H1 (cell line): ENCODE data around the gene LBX2. TPM values are rescaled to one million over a fixed set of nuclear protein-coding genes. Genes with fewer than 3 reads are reported as not detected.
A peak's percentile ranks its signal among the peaks of the same experiment; 100 is the strongest.

ENCODE experiments used
- CTCF ChIA-PET: fragments of 300-600 bp; sonication (Branson Sonifier 250); formaldehyde crosslinking; loops from one replicate; lab custom pipeline; 2021; ENCODE audit not compliant: partially characterized antibody; lab: Charles Lee
- POLR2A ChIA-PET: fragments of 300-600 bp; sonication (Branson Sonifier 250); formaldehyde crosslinking; loops from one replicate; lab custom pipeline; 2021; ENCODE audit warnings: inconsistent platforms; ENCODE audit not compliant: partially characterized antibody; lab: Charles Lee
- DNase-seq, 2 experiments: peaks; one replicate each; pipeline versions ENCODE4 v3.0.0 to v3.0.0-alpha.2; 2010 to 2022; ENCODE audit warnings: low spot score in 2 of 2, low read depth in 1 of 2, mixed read lengths in 1 of 2
- FAIRE-seq: peaks from 2 replicates; lab custom pipeline; 2011; peaks lifted over from hg19 to GRCh38; lab: Jason Lieb, UNC
- H2AFZ ChIP-seq: 2 replicates; pipeline ENCODE4 v1.8.1; 2012; ENCODE audit warnings: low read length, inconsistent platforms
- H2AK5ac ChIP-seq: 2 replicates; pipeline ENCODE4 v1.6.1; 2013; ENCODE audit warnings: low read depth, low read length
- H2BK120ac ChIP-seq: replicated peaks from 2 replicates; pipeline ENCODE3; 2013; ENCODE audit warnings: low read depth, low read length, inconsistent platforms
- H2BK12ac ChIP-seq: 2 replicates; pipeline ENCODE4 v1.6.1; 2013; ENCODE audit warnings: low read depth, low read length
- H2BK15ac ChIP-seq: 2 replicates; pipeline ENCODE4 v1.6.1; 2013; ENCODE audit warnings: low read length
- H2BK20ac ChIP-seq: 2 replicates; pipeline ENCODE4 v1.6.1; 2013; ENCODE audit warnings: low read length
- H2BK5ac ChIP-seq: 2 replicates; pipeline ENCODE4 v1.6.1; 2013; ENCODE audit warnings: low read depth, low read length
- H3K14ac ChIP-seq: 2 replicates; pipeline ENCODE4 v1.6.1; 2013; ENCODE audit warnings: inconsistent platforms; ENCODE audit not compliant: insufficient read length
- H3K18ac ChIP-seq: 2 replicates; pipeline ENCODE4 v1.6.1; 2013; ENCODE audit warnings: low read length; ENCODE audit errors: extremely low read depth
- H3K23ac ChIP-seq: 2 replicates; pipeline ENCODE4 v1.6.1; 2013; ENCODE audit warnings: inconsistent platforms; ENCODE audit not compliant: insufficient read length
- H3K23me2 ChIP-seq: 2 replicates; pipeline ENCODE4 v1.6.1; 2013; ENCODE audit warnings: low read depth, low read length
- H3K27ac ChIP-seq: 2 replicates; pipeline ENCODE4 v1.6.1; 2011; ENCODE audit warnings: low read depth, low read length, inconsistent platforms
- H3K27me3 ChIP-seq, 4 experiments: replicated peaks in 1 of 4; 1 replicate in 1 of 4; 2 replicates in 3 of 4; pipeline versions ENCODE4 v1.6.1 to v1.8.1; 2011 to 2013; ENCODE audit warnings: low read length in 3 of 4, mild to moderate bottlenecking in 3 of 4, inconsistent platforms in 2 of 4, mixed read lengths in 2 of 4, moderate library complexity in 1 of 4; ENCODE audit not compliant: control insufficient read depth in 3 of 4, insufficient read depth in 3 of 4; ENCODE audit errors: extremely low read depth in 1 of 4
- H3K36me3 ChIP-seq, 4 experiments: 2 replicates each; pipeline versions ENCODE4 v1.6.1 to v1.8.1; 2011 to 2013; ENCODE audit warnings: mild to moderate bottlenecking in 4 of 4, low read length in 3 of 4, moderate library complexity in 2 of 4, control low read depth in 1 of 4, inconsistent platforms in 1 of 4; ENCODE audit not compliant: insufficient read depth in 4 of 4, control insufficient read depth in 2 of 4
- H3K4ac ChIP-seq: replicated peaks from 2 replicates; pipeline ENCODE3; 2013; ENCODE audit warnings: low read length, low read depth, mixed read lengths, inconsistent platforms; ENCODE audit not compliant: insufficient read length
- H3K4me1 ChIP-seq, 4 experiments: replicated peaks in 1 of 4; 1 replicate in 1 of 4; 2 replicates in 3 of 4; pipeline versions ENCODE4 v1.6.1 to v1.8.1; 2011 to 2013; ENCODE audit warnings: low read length in 3 of 4, inconsistent platforms in 2 of 4, mixed read lengths in 1 of 4; ENCODE audit not compliant: insufficient read depth in 4 of 4, control insufficient read depth in 3 of 4
- H3K4me2 ChIP-seq, 2 experiments: 2 replicates each; pipeline versions ENCODE4 v1.6.1 to v1.8.1; 2011 to 2013; ENCODE audit warnings: low read depth in 2 of 2, low read length in 2 of 2, control low read depth in 1 of 2, inconsistent platforms in 1 of 2, mild to moderate bottlenecking in 1 of 2; ENCODE audit not compliant: insufficient read depth in 1 of 2
- H3K4me3 ChIP-seq, 4 experiments: fragments of 200-600, 300-600 bp in 1 of 4; sonication (generic), shearing (Covaris generic), sonication (Bioruptor Twin) in 1 of 4; 2 replicates each; pipeline versions ENCODE4 v1.5.1 to v1.8.1; 2011 to 2016; ENCODE audit warnings: low read length in 4 of 4, low read depth in 3 of 4, control low read depth in 2 of 4, inconsistent platforms in 2 of 4, mild to moderate bottlenecking in 2 of 4, mixed read lengths in 1 of 4, moderate library complexity in 1 of 4; ENCODE audit not compliant: insufficient read depth in 2 of 4; ENCODE audit errors: extremely low read depth in 1 of 4
- H3K56ac ChIP-seq: replicated peaks from 2 replicates; pipeline ENCODE3; 2013; ENCODE audit warnings: low read depth, mild to moderate bottlenecking, mixed read lengths, low read length, inconsistent platforms; ENCODE audit not compliant: insufficient read length
- H3K79me1 ChIP-seq: 2 replicates; pipeline ENCODE4 v1.6.1; 2013; ENCODE audit warnings: low read depth, low read length, control low read depth
- H3K79me2 ChIP-seq, 2 experiments: 2 replicates each; pipeline versions ENCODE4 v1.6.1 to v1.8.1; 2012 to 2013; ENCODE audit warnings: low read length in 2 of 2, mild to moderate bottlenecking in 2 of 2, inconsistent platforms in 1 of 2; ENCODE audit not compliant: insufficient read depth in 2 of 2, control insufficient read depth in 1 of 2
- H3K9ac ChIP-seq, 4 experiments: replicated peaks in 1 of 4; 1 replicate in 1 of 4; 2 replicates in 3 of 4; pipeline versions ENCODE4 v1.6.1 to v1.8.1; 2011 to 2013; ENCODE audit warnings: low read depth in 3 of 4, low read length in 3 of 4, control low read depth in 2 of 4, mild to moderate bottlenecking in 2 of 4, moderate library complexity in 2 of 4, inconsistent platforms in 1 of 4; ENCODE audit errors: extremely low read depth in 1 of 4
- H3K9me3 ChIP-seq, 2 experiments: 2 replicates each; pipeline versions ENCODE4 v1.6.1 to v1.8.1; 2012 to 2013; ENCODE audit warnings: mild to moderate bottlenecking in 2 of 2, moderate library complexity in 2 of 2, control low read depth in 1 of 2, inconsistent platforms in 1 of 2, low read depth in 1 of 2, low read length in 1 of 2, mixed read lengths in 1 of 2; ENCODE audit not compliant: insufficient read depth in 2 of 2
- H4K20me1 ChIP-seq, 2 experiments: replicated peaks in 1 of 2; 2 replicates each; pipeline versions ENCODE3 to v1.8.1; 2011 to 2013; ENCODE audit warnings: inconsistent platforms in 2 of 2, low read length in 2 of 2, mild to moderate bottlenecking in 1 of 2; ENCODE audit not compliant: insufficient read depth in 2 of 2, control insufficient read depth in 1 of 2
- H4K5ac ChIP-seq: 2 replicates; pipeline ENCODE4 v1.6.1; 2013; ENCODE audit warnings: low read length, low read depth, mixed read lengths, inconsistent platforms; ENCODE audit not compliant: insufficient read length
- H4K8ac ChIP-seq: 2 replicates; pipeline ENCODE4 v1.8.0; 2013; ENCODE audit warnings: mild to moderate bottlenecking, moderate library complexity, low read length, inconsistent platforms; ENCODE audit not compliant: insufficient read depth; ENCODE audit errors: extremely low read depth
- H4K91ac ChIP-seq: replicated peaks from 2 replicates; pipeline ENCODE3; 2013; ENCODE audit warnings: low read length, mixed read lengths, inconsistent platforms; ENCODE audit not compliant: insufficient read length
- ASH2L ChIP-seq: fragments of 200-600, 300-600 bp; sonication (generic); IDR thresholded peaks from one replicate; pipeline ENCODE4 v1.7.1; 2017; ENCODE audit warnings: low read length
- CBX5 ChIP-seq: fragments of 300-800, 300-1000 bp; sonication (generic); IDR thresholded peaks from 2 replicates; pipeline ENCODE4 v1.7.1; 2016; ENCODE audit warnings: antibody characterized with exemption, low read length, low read depth
- CEBPB ChIP-seq: IDR thresholded peaks from 2 replicates; pipeline ENCODE4 v1.6.1; 2012; ENCODE audit warnings: low read depth, low read length
- CHD1 ChIP-seq: IDR thresholded peaks from 2 replicates; pipeline ENCODE4 v1.6.1; 2012; ENCODE audit warnings: low read depth, low read length, improper control_type of control experiment
- CHD2 ChIP-seq: IDR thresholded peaks from 2 replicates; pipeline ENCODE4 v1.6.1; 2012; ENCODE audit warnings: low read length, improper control_type of control experiment
- EGR1 ChIP-seq: IDR thresholded peaks from 2 replicates; pipeline ENCODE4 v1.6.1; 2011; ENCODE audit warnings: low read depth, low read length, borderline replicate concordance
- EZH2 ChIP-seq: fragments of 200-600 bp; sonication (generic); IDR thresholded peaks from 2 replicates; pipeline ENCODE4 v1.7.1; 2012; ENCODE audit warnings: low read depth, mild to moderate bottlenecking, moderate library complexity, low read length, inconsistent platforms; ENCODE audit not compliant: severe bottlenecking
- NRF1 ChIP-seq: IDR thresholded peaks from 2 replicates; pipeline ENCODE4 v1.6.1; 2011; ENCODE audit warnings: mild to moderate bottlenecking, low read depth, low read length, improper control_type of control experiment
- POLR2A ChIP-seq, 2 experiments: IDR thresholded peaks; 1 replicate in 1 of 2; 2 replicates in 1 of 2; pipeline ENCODE4 v1.6.1; 2011; ENCODE audit warnings: low read depth in 2 of 2, low read length in 2 of 2, mild to moderate bottlenecking in 2 of 2; ENCODE audit errors: control extremely low read depth in 1 of 2
- SIN3A ChIP-seq, 2 experiments: IDR thresholded peaks in 1 of 2; conservative IDR thresholded peaks in 1 of 2; 2 replicates each; pipeline ENCODE4 v1.6.1; 2011 to 2012; ENCODE audit warnings: low read length in 2 of 2, improper control_type of control experiment in 1 of 2, low read depth in 1 of 2, mild to moderate bottlenecking in 1 of 2
- SIRT6 ChIP-seq: IDR thresholded peaks from one replicate; pipeline ENCODE4 v1.7.1; 2012; ENCODE audit warnings: low read length, inconsistent platforms
- TAF1 ChIP-seq: IDR thresholded peaks from 2 replicates; pipeline ENCODE4 v1.6.1; 2011; ENCODE audit warnings: mild to moderate bottlenecking, low read depth, low read length
- WGBS, 2 experiments: shearing (Covaris generic) in 1 of 2; methylation state at CpG; one replicate each; pipeline versions ENCODE4 v1.1.6 to v1.1.7; 2013 to 2015; ENCODE audit warnings: low lambda C conversion rate in 2 of 2, mixed read lengths in 2 of 2, inconsistent platforms in 1 of 2, low coverage in 1 of 2, missing lambda C conversion rate in 1 of 2; ENCODE audit not compliant: insufficient replicate concordance in 2 of 2, insufficient coverage in 1 of 2, insufficient read length in 1 of 2; ENCODE audit errors: extremely low coverage in 1 of 2, missing lambda C conversion rate in 1 of 2; 5-methylcytosine and 5-hydroxymethylcytosine counted together
- polyA plus RNA-seq, 7 experiments: library from polyadenylated mRNA; depleted of rRNA in 3 of 7; stranded (reverse) in 5 of 7; unstranded in 2 of 7; fragments of >200 nt in 5 of 7; fragments of 200-250 nt in 2 of 7; gene quantifications; 1 replicate in 5 of 7; 2 replicates in 1 of 7; 4 replicates in 1 of 7; pipeline versions ENCODE4 v1.2.1 to v1.2.3, GENCODE V29; 2011 to 2013; ENCODE audit warnings: missing spikeins in 2 of 7, mixed read lengths in 2 of 7
- total RNA-seq: library from RNA; stranded (reverse); fragmentation: NEBNext Ultra II Directional; extraction: Animal tissue kit (Norgen Biotek cat#: 25700); gene quantifications from 2 replicates; pipeline ENCODE4 v1.2.1, GENCODE V29; 2021

The LBX2 gene
- total and polyA plus RNA-seq, 2 of the 8 experiments (the other 6 are each of a cell fraction or from before 2014, with no cell fraction given): 0.27 TPM; not detected in 1

DNA sequence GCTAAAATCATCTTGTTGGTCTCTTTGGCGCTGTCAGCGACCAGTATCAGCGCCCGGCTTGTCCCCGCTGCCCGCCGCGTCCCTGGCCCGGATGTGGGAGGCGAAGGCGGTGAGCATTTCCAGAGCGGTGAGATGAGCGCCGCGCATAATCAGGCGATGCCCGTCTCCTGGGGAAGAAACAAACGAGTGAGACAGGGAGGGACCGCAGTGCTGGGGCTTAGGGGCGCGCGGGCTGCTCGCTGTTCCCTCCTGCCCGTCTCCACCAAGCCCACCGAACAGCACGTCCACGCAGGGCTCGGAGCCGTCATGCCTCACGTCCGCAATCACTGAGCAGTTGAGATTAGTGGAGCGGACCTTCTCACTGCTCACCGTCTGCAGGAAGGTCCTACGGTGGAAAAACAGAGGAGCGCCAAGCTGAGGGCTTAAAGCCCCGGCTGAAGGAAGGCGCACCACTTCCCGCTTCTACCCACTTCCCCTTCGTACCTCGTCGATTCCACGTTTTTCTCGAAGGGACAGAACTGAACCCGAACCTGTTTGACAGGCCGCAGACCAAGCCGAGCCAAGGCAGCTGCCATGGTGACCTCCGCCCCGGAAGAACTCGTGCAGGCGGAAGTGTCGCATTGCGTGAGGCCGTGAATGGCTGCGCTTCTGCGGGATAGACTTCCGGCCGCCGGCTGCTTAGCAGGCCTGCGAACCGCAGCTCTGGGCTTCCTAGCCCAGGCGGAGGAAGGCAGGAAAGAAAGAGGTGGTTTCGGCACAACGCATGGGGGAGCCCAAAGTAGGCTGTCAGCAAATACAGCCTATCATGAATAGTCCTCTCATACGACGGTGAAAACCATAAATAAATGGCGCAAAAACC, 27.1 kb downstream of the LBX2 start, which contains the start of gene MRPL53:
Gene MRPL53 (minus strand): TSS at position 595 of the 859 bp plus-strand sequence. CDS start 20 bp downstream, at position 575.
- H3K27ac ChIP-seq: peak within 1 kb of the TSS; percentile 79
- H3K27me3 ChIP-seq: no peaks in the 10 kb centered on the region
- peak within 1 kb of the TSS; percentile 94; the same call in 1 of the 2 replicates for H4K8ac ChIP-seq
- ChIA-PET CTCF (interaction anchor here (0.6 to 5.7 kb wide), 14 partner anchors 8 to 116 kb away, joined by 3 to 86 read pairs (median 3); partner anchors contain the start of genes AUP1, CCDC142, DQX1 and HTRA2), POLR2A (interaction anchor here (0.9 to 5.2 kb wide), 13 partner anchors 8 to 78 kb away, joined by 3 to 89 read pairs (median 4); partner anchors contain the start of genes AUP1, CCDC142, HTRA2 and INO80B)
- H2BK15ac ChIP-seq: peak within 1 kb of the TSS; percentile 73; the same call in 1 of the 2 replicates
- H2AFZ ChIP-seq: peak within 1 kb of the TSS; percentile 93
- no peaks in the 10 kb centered on the region for H3K79me1 ChIP-seq
- peak within 1 kb of the TSS; percentile 55 to 77 (median 72) for H3K9ac ChIP-seq
- H3K4me2 ChIP-seq: peak within 1 kb of the TSS; percentile 97 to 98
- DNase-seq: peak; percentile 84 to 94
- no peaks in the 10 kb centered on the region for H3K9me3 ChIP-seq
- no peak within 1 kb of the TSS for H3K23ac ChIP-seq
- H4K5ac ChIP-seq: peak within 1 kb of the TSS; percentile 86
- peak within 1 kb of the TSS; percentile 77 to 95 (median 87) for H3K4me3 ChIP-seq
- H4K91ac ChIP-seq: peak within 1 kb of the TSS; percentile 79
- H2BK20ac ChIP-seq: no peak within 1 kb of the TSS
- peak within 1 kb of the TSS; percentile 21 for H2BK120ac ChIP-seq
- H3K56ac ChIP-seq: peak within 1 kb of the TSS; percentile 91
- no peak for FAIRE-seq
- H3K79me2 ChIP-seq: no peaks in the 10 kb centered on the region
- peak within 1 kb of the TSS; percentile 25; the same call in 1 of the 2 replicates for H3K18ac ChIP-seq
- peak within 1 kb of the TSS; percentile 85 for H2BK5ac ChIP-seq
- H3K4me1 ChIP-seq: peaks cover 0 to 3% (median 2%) of the 10 kb centered on the region in 4 experiments; a peak in 3 of 7 replicates
- no peak within 1 kb of the TSS for H2AK5ac ChIP-seq
- no peaks in the 10 kb centered on the region for H4K20me1 ChIP-seq
- peak within 1 kb of the TSS; percentile 98 for H3K4ac ChIP-seq
- 2% methylated on average over 59 of the region's 66 CpGs; no CpG with 5 or more reads in 1 of the 2 experiments for whole genome bisulfite sequencing, 2 experiments
- H3K23me2 ChIP-seq: peaks cover 11% of the 10 kb centered on the region
- H3K36me3 ChIP-seq: peaks cover 0 to 4% (median 2%) of the 10 kb centered on the region in 4 experiments; a peak in 6 of 8 replicates
- no peak within 1 kb of the TSS for H3K14ac ChIP-seq
- no peak within 1 kb of the TSS for H2BK12ac ChIP-seq
- TF ChIP-seq SIRT6: no peak
- no peak for TF ChIP-seq CHD1
- TF ChIP-seq EZH2: no peak
- TF ChIP-seq POLR2A (IDR thresholded peaks at IDR 0.05; ENCODE audit: control extremely low read depth in 1 of 2, low read depth in 2 of 2, low read length in 2 of 2): peak; percentile 80 to 95
- peak; percentile 34; the same call in 1 of the 2 replicates for TF ChIP-seq CEBPB
- TF ChIP-seq NRF1: no peak
- no peak for TF ChIP-seq CBX5
- TF ChIP-seq CHD2: peak; percentile 90
- TF ChIP-seq ASH2L: peak; percentile 83
- TF ChIP-seq TAF1: peak; percentile 82; the same call in 1 of the 2 replicates
- TF ChIP-seq EGR1: no peak
- peak in 1 of 2 experiments; percentile 96; a peak in 3 of 4 replicates for TF ChIP-seq SIN3A (conservative IDR thresholded peaks at IDR 0.05 in 1 of 2, IDR thresholded peaks at IDR 0.05 in 1 of 2; ENCODE audit: low read depth in 1 of 2, low read length in 2 of 2)
